DOHH2 (cell line): ENCODE results near the gene GP5.

Source experiments
- EZH2phosphoT487 ChIP-seq: fragments of 200-600 bp; sonication (generic); IDR thresholded peaks from 2 replicates; pipeline ENCODE4 v1.6.1; 2017; ENCODE audit warnings: borderline replicate concordance, mild to moderate bottlenecking, antibody characterized with exemption, low read length, moderate library complexity, mixed read lengths
- TF ChIP-seq, protein P1 (sequence below): fragments of 200-600 bp; sonication (generic); IDR thresholded peaks from one replicate; pipeline ENCODE4 v1.5.1; 2014; ENCODE audit warnings: antibody characterized with exemption, mild to moderate bottlenecking, low read depth, low read length; ENCODE audit not compliant: poor library complexity, severe bottlenecking

- TF ChIP-seq, protein P1, sequence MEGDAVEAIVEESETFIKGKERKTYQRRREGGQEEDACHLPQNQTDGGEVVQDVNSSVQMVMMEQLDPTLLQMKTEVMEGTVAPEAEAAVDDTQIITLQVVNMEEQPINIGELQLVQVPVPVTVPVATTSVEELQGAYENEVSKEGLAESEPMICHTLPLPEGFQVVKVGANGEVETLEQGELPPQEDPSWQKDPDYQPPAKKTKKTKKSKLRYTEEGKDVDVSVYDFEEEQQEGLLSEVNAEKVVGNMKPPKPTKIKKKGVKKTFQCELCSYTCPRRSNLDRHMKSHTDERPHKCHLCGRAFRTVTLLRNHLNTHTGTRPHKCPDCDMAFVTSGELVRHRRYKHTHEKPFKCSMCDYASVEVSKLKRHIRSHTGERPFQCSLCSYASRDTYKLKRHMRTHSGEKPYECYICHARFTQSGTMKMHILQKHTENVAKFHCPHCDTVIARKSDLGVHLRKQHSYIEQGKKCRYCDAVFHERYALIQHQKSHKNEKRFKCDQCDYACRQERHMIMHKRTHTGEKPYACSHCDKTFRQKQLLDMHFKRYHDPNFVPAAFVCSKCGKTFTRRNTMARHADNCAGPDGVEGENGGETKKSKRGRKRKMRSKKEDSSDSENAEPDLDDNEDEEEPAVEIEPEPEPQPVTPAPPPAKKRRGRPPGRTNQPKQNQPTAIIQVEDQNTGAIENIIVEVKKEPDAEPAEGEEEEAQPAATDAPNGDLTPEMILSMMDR: no peak
- no peak for TF ChIP-seq EZH2phosphoT487
These were observed 32.5 kb upstream of the GP5 start for GRCh38 chr3:194431554-194431953.
